Stimulated activated CD8-positive, alpha-beta memory T cell treated with anti-CD3 and anti-CD28 coated beads, Interleukin-7, amount 100 ng/mL, for 48 hours (primary cell): ENCODE results near the gene CD160.

Experiments
- DNase-seq, 2 donors: peaks; one replicate each; pipeline ENCODE4 v3.0.0-alpha.2; 2020; ENCODE audit warnings: low read depth in 1 of 2; ENCODE audit errors: extremely low read depth in 1 of 2

The CD160 gene

GRCh38 chr1:145788580-145788979 lies 69.3 kb downstream of the CD160 start:
- DNase-seq, result no peak
